CD4-positive, alpha-beta T cell (primary cell): Measurements from ENCODE around the gene CGB7. TPM values are rescaled to one million over a fixed set of nuclear protein-coding genes. Genes with fewer than 3 reads are reported as not detected.
"Not testable (repeated sequence)": the region's sequence is repeated elsewhere in the genome, so short reads cannot be mapped to it uniquely, and the experiment has no call there.

ENCODE experiments used
- ATAC-seq: fragments of 200-7000 bp; cut with Tn5 transposase; one replicate; pipeline ENCODE4 v1.10.0; 2022; ENCODE audit warnings: mild to moderate bottlenecking; ENCODE audit not compliant: poor library complexity
- CTCF ChIA-PET: fragments of 350-600 bp; sonication (Branson Sonifier 250); formaldehyde crosslinking; loops from one replicate; lab custom pipeline; 2021; ENCODE audit warnings: antibody characterized with exemption, inconsistent platforms; lab: Charles Lee
- POLR2A ChIA-PET: fragments of 350-600 bp; sonication (Branson Sonifier 250); formaldehyde crosslinking; loops from one replicate; lab custom pipeline; 2021; ENCODE audit warnings: antibody characterized with exemption, inconsistent platforms; lab: Charles Lee
- DNase-seq, 14 experiments: peaks; one replicate each; pipeline ENCODE4 v3.0.0-alpha.2; 2013 to 2020; ENCODE audit warnings: mixed read lengths in 2 of 14
- H3K27ac ChIP-seq, 2 donors: one replicate each; pipeline versions ENCODE4 v1.5.1 to v1.7.0; 2013; ENCODE audit warnings: low read length in 2 of 2, low read depth in 1 of 2, mild to moderate bottlenecking in 1 of 2
- H3K27me3 ChIP-seq, 2 experiments: 1 replicate in 1 of 2; 2 replicates in 1 of 2; pipeline versions ENCODE4 v1.6.1 to v1.7.0; 2013; ENCODE audit warnings: low read length in 2 of 2, control low read depth in 1 of 2, mild to moderate bottlenecking in 1 of 2, moderate library complexity in 1 of 2; ENCODE audit not compliant: insufficient read depth in 2 of 2, control insufficient read depth in 1 of 2
- H3K36me3 ChIP-seq: one replicate; pipeline ENCODE4 v1.6.1; 2013; ENCODE audit warnings: low read length, control low read depth; ENCODE audit not compliant: insufficient read depth
- H3K4me1 ChIP-seq: one replicate; pipeline ENCODE4 v1.6.1; 2013; ENCODE audit warnings: low read length, control low read depth; ENCODE audit not compliant: insufficient read depth
- H3K4me3 ChIP-seq: one replicate; pipeline ENCODE4 v1.5.1; 2013; ENCODE audit warnings: mild to moderate bottlenecking, low read length, moderate library complexity
- H3K9me3 ChIP-seq, 2 experiments: 1 replicate in 1 of 2; 2 replicates in 1 of 2; pipeline versions ENCODE4 v1.6.1 to v1.7.0; 2013; ENCODE audit warnings: low read length in 2 of 2, mild to moderate bottlenecking in 2 of 2, control low read depth in 1 of 2, moderate library complexity in 1 of 2; ENCODE audit not compliant: control insufficient read depth in 1 of 2, insufficient read depth in 1 of 2
- H3K27ac Mint-ChIP-seq: one replicate; pipeline ENCODE4 v1.8.0; 2020; ENCODE audit warnings: mixed read lengths
- H3K27me3 Mint-ChIP-seq: one replicate; pipeline ENCODE4 v1.8.0; 2021; ENCODE audit warnings: mixed read lengths
- H3K36me3 Mint-ChIP-seq: one replicate; pipeline ENCODE4 v1.8.0; 2021; ENCODE audit warnings: low read depth, mixed read lengths
- H3K4me1 Mint-ChIP-seq: one replicate; pipeline ENCODE4 v1.8.0; 2021; ENCODE audit warnings: low read depth, mixed read lengths
- H3K4me3 Mint-ChIP-seq: one replicate; pipeline ENCODE4 v1.8.0; 2020; ENCODE audit warnings: mild to moderate bottlenecking, mixed read lengths
- H3K9me3 Mint-ChIP-seq: one replicate; pipeline ENCODE4 v1.8.0; 2020; ENCODE audit warnings: mixed read lengths
- CTCF ChIP-seq: fragments of 200-600 bp; IDR thresholded peaks from one replicate; pipeline ENCODE4 v1.8.0; 2022; ENCODE audit warnings: antibody characterized with exemption, mild to moderate bottlenecking
- intact Hi-C, 2 experiments: fragments of 100-400 bp; cut with DNase I in 1 of 2; cut with micrococcal nuclease in 1 of 2; formaldehyde crosslinking; loops; one replicate each; pipeline versions ENCODE4 v1.15.1 to v1.9.0; 2023 to 2025; cut with DNase I, micrococcal nuclease
- total RNA-seq, 174 experiments: library from RNA in 2 of 174; stranded (reverse) in 2 of 174; gene quantifications; one replicate each; pipeline ENCODE4 v1.2.3 and lab custom pipeline; 2021 to 2026

Gene CGB7
- total RNA-seq, 2 experiments from 2014 or later, result not detected

DNA sequence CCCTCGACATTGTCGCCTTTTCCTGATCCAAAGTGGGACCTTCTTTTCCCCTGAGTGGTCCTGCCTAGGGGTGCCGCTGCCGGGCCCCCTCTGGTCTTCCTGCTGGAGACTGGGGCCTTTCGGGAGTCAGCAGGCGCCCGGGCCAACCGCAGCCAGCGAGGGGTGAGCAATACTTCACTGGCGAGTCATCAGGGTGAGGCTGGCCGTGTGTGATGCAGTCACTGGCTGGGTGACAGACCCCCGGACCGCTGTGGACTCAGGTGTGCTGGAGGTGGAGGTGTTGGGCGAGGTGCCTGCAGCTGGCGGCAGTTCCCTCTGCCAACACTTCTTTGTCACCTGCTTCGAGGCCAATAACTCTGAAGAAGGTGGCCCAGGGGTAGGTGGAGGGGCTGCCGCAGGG lies 15.4 kb downstream of the CGB7 start:
- no peak overlapping the region for H3K27ac ChIP-seq
- DNase-seq, result no peak
- CTCF ChIA-PET, result no interaction called here
- intact Hi-C loops, result no loop called here
- Mint-ChIP-seq H3K4me1 (no peaks in the 10 kb centered on the region), H3K27ac (no peak overlapping the region), H3K4me3 (no peak overlapping the region), H3K9me3 (no peaks in the 10 kb centered on the region), H3K27me3 (no peaks in the 10 kb centered on the region), H3K36me3 (no peaks in the 10 kb centered on the region)
- ATAC-seq, result no peak
- no peak overlapping the region for H3K4me3 ChIP-seq
- no peaks in the 10 kb centered on the region for H3K4me1 ChIP-seq
- no peaks in the 10 kb centered on the region for H3K27me3 ChIP-seq
- TF ChIP-seq CTCF, result no peak
- H3K9me3 ChIP-seq, result no peaks in the 10 kb centered on the region
- POLR2A ChIA-PET, result no interaction called here
- no peaks in the 10 kb centered on the region for H3K36me3 ChIP-seq

DNA sequence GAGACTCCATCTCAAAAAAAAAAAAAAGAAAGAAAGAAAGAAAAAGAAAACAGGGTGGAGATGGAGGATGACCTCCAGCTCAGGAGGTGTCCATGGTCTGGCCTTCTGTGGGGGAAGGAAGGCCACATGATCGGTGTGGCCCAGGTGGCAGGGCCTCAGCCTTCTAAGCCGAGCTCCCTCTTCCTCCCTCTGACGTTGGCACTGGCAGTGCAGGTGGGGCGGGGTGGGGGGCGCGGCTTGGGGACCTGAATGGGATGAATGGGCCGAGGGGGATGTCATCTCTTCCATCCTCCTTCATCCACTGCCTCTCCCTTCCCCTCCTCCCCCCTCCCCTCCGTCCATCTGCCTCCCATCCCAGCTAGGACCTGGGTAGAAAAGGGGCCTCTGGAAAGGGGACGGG lies 17.8 kb downstream of the CGB7 start:
- H3K27ac ChIP-seq, H3K9me3 ChIP-seq, DNase-seq, H3K4me1 Mint-ChIP-seq, H3K27me3 Mint-ChIP-seq, H3K36me3 ChIP-seq, H3K4me1 ChIP-seq, H3K36me3 Mint-ChIP-seq, intact Hi-C loops, CTCF ChIA-PET, H3K27ac Mint-ChIP-seq, ATAC-seq, H3K27me3 ChIP-seq, H3K9me3 Mint-ChIP-seq, H3K4me3 ChIP-seq, POLR2A ChIA-PET, H3K4me3 Mint-ChIP-seq: not testable (repeated sequence)

DNA sequence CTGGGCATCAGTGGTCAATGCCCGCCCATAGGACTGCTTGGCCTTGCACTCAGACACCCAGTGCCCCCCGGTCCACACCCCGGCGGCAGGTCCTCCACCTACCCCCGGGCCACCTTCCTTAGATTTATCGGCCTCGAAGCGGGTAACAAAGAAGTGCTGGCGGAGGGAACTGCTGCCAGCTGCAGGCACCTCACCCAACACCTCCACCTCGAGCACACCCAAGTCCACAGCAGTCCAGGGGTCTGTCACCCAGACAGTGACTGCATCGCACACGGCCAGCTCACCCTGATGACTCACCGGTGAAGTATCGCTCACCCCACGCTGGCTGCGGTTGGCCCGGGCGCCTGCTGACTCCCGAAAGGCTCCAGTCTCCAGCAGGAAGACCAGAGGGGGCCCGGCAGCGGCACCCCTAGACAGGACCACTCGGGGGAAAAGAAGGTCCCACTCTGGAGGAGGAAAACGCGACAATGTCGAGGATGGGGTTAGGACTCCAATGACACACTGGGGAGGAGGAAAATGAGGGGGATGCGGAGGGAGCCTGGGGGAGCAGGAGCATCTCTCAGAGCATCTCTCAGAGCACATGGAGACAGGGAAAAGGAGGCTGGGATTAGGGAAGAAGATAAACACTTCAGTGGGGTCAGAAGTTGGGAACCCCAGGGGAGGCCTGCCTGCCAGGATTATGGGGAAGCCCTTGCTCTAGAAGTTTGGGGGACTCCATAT lies 18.8 kb downstream of the CGB7 start:
- DNase-seq, H3K27me3 ChIP-seq, CTCF ChIA-PET, H3K9me3 Mint-ChIP-seq, H3K9me3 ChIP-seq, H3K27ac ChIP-seq, H3K36me3 ChIP-seq, H3K4me1 ChIP-seq, H3K27me3 Mint-ChIP-seq, H3K27ac Mint-ChIP-seq, intact Hi-C loops, ATAC-seq, H3K4me3 ChIP-seq, H3K4me1 Mint-ChIP-seq, H3K4me3 Mint-ChIP-seq, H3K36me3 Mint-ChIP-seq, POLR2A ChIA-PET: not testable (repeated sequence)

- H3K27me3 Mint-ChIP-seq, H3K27ac ChIP-seq, H3K4me1 ChIP-seq, H3K27me3 ChIP-seq, CTCF ChIA-PET, H3K4me1 Mint-ChIP-seq, H3K4me3 Mint-ChIP-seq, POLR2A ChIA-PET, H3K9me3 Mint-ChIP-seq, H3K27ac Mint-ChIP-seq, DNase-seq, H3K36me3 ChIP-seq, H3K36me3 Mint-ChIP-seq, ATAC-seq, H3K9me3 ChIP-seq, intact Hi-C loops, H3K4me3 ChIP-seq: not testable (repeated sequence)
Observed at GRCh38 chr19:49038111-49038510, 19.4 kb downstream of the CGB7 start.

GRCh38 chr19:49036815-49037214 lies 20.7 kb downstream of the CGB7 start, which contains the start of gene CGB1:
Gene CGB1 (minus strand): TSS chr19:49036895. CDS start chr19:49036711, 184 bp downstream.
- H3K4me3 ChIP-seq, H3K27me3 ChIP-seq, H3K27ac Mint-ChIP-seq, POLR2A ChIA-PET, H3K4me3 Mint-ChIP-seq, H3K9me3 ChIP-seq, H3K4me1 ChIP-seq, H3K36me3 Mint-ChIP-seq, H3K4me1 Mint-ChIP-seq, ATAC-seq, H3K27ac ChIP-seq, H3K27me3 Mint-ChIP-seq, intact Hi-C loops, H3K36me3 ChIP-seq, CTCF ChIA-PET, H3K9me3 Mint-ChIP-seq: not testable (repeated sequence)
- DNase-seq, result peak in 5 of 14 experiments; percentile 11 to 63 (median 46)

DNA sequence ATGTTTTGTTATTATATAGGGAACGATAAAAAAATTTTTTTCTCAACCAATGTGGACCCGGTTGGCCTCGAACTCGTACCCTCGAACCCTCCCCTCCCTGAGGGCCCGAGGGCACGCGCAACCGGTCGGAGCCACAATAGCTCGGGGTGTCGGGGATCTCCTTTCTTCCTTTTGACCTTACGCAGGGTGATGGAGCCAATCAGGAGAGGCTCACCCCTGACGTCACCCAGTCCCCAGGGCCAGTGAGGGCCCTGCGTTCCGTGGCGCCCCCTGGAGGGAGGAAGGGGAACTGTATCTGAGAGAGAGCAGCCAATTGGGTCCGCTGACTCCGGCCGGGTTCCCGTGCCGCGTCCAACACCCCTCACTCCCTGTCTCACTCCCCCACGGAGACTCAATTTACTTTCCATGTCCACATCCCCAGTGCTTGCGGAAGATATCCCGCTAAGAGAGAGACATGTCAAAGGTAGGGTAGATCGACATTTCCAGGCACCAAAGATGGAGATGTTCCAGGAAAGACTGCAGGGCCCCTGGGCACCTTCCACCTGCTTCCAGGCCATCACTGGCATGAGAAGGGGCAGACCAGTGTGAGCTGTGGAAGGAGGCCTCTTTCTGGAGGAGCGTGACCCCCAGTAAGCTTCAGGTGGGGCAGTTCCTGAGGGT lies 25.8 kb downstream of the CGB7 start, which contains the start of gene CGB2:
CGB2 (plus strand) TSS at position 249 of the 660 bp plus-strand sequence; CDS start at position 455, 206 bp downstream.
- H3K27me3 ChIP-seq, H3K9me3 Mint-ChIP-seq, H3K27me3 Mint-ChIP-seq, CTCF ChIA-PET, H3K27ac ChIP-seq, POLR2A ChIA-PET, H3K36me3 ChIP-seq, H3K4me3 ChIP-seq, intact Hi-C loops, H3K9me3 ChIP-seq, H3K36me3 Mint-ChIP-seq, H3K4me1 Mint-ChIP-seq, H3K4me1 ChIP-seq: not testable (repeated sequence)
- peak in 10 of 14 experiments; percentile 14 to 76 (median 42) for DNase-seq
- ATAC-seq, result peak; percentile 80
- Mint-ChIP-seq H3K4me3 (peak within 1 kb of the TSS; percentile 64), H3K27ac (peak within 1 kb of the TSS; percentile 86)
